Stimulated activated CD4-positive, alpha-beta T cell treated with anti-CD3 and anti-CD28 coated beads, TNF-alpha, amount 100 ng/mL, for 24 hours (primary cell): Measurements from ENCODE around the gene DHDH.
"Not testable (repeated sequence)": the region's sequence is repeated elsewhere in the genome, so short reads cannot be mapped to it uniquely, and the experiment has no call there.

Source experiments
- DNase-seq, 3 experiments: peaks; one replicate each; pipeline ENCODE4 v3.0.0-alpha.2; 2020; ENCODE audit warnings: low read depth in 3 of 3

Gene DHDH

GRCh38 chr19:48933382-48933932, at the start of gene DHDH:
DHDH (plus strand) TSS chr19:48933699; CDS start chr19:48933722, 23 bp downstream.
- DNase-seq, result peak; percentile 52 to 78 (median 56)

GRCh38 chr19:48883726-48884125, 49.8 kb upstream of the DHDH start:
- no peak for DNase-seq

GRCh38 chr19:48887861-48888612, 45.5 kb upstream of the DHDH start:
- no peak for DNase-seq

- DNase-seq, result not testable (repeated sequence)
These were observed 44.0 kb upstream of the DHDH start for GRCh38 chr19:48889496-48889895.

GRCh38 chr19:48890551-48890950, 42.9 kb upstream of the DHDH start:
- DNase-seq, result no peak

GRCh38 chr19:48895226-48895625, 38.3 kb upstream of the DHDH start:
- DNase-seq, result no peak

- peak in 1 of 3 experiments; percentile 45 for DNase-seq
These were observed 37.2 kb upstream of the DHDH start for GRCh38 chr19:48896191-48896720.

- DNase-seq, result no peak
These were observed 36.3 kb upstream of the DHDH start for GRCh38 chr19:48897181-48897580.

GRCh38 chr19:48899386-48899749, 34.1 kb upstream of the DHDH start:
- DNase-seq, result not testable (repeated sequence)

- peak; percentile 99 to 100 (median 99) for DNase-seq
These were observed 33.6 kb upstream of the DHDH start, which contains the start of gene NUCB1 for GRCh38 chr19:48899781-48900476. NUCB1 (plus strand) TSS chr19:48900312; CDS start chr19:48900797, 485 bp downstream.

- no peak for DNase-seq
These were observed 32.8 kb upstream of the DHDH start for GRCh38 chr19:48900477-48901406.

- DNase-seq, result not testable (repeated sequence)
These were observed 31.2 kb upstream of the DHDH start for GRCh38 chr19:48902291-48902690.

- not testable (repeated sequence) for DNase-seq
These were observed 29.7 kb upstream of the DHDH start for GRCh38 chr19:48903788-48904187.

GRCh38 chr19:48905664-48906063, 27.8 kb upstream of the DHDH start:
- no peak for DNase-seq

- no peak for DNase-seq
These were observed 27.2 kb upstream of the DHDH start for GRCh38 chr19:48906324-48906723.

GRCh38 chr19:48907671-48908070, 25.8 kb upstream of the DHDH start:
- DNase-seq, result no peak

GRCh38 chr19:48909424-48910077, 23.9 kb upstream of the DHDH start:
- DNase-seq, result not testable (repeated sequence)

- no peak for DNase-seq
These were observed 22.7 kb upstream of the DHDH start for GRCh38 chr19:48910803-48911202.

GRCh38 chr19:48913114-48913889, 20.2 kb upstream of the DHDH start:
- DNase-seq, result no peak

GRCh38 chr19:48914181-48914580, 19.3 kb upstream of the DHDH start:
- no peak for DNase-seq
